ENCODE measurements around the gene POLL.

DNA sequence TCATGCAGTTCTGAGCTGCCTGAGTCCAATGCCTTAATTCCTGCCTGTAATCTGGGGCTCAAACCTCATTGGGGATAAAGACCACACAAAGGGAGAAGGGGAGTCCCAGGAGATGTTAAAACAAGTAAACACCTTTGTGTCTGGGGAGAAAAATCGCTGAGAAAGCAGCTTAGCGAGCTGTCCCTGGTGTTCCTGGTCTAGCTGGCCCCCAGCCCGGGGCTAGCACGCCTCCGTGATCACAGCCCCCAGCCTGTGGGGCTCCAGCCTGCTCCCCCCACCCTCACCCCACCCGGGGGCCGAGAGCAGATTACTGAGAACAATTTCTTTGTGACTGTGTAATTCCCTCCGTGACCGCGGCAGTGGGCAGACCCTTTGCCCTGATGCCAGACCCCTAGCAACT is 24.8 kb upstream of the POLL start:
- no peak for TF ChIP-seq CTCF (conservative IDR thresholded peaks at IDR 0.05)
- no peak for TF ChIP-seq EZH2 (IDR thresholded peaks at IDR 0.05; ENCODE audit: low read depth)

Data from PC-9 (cell line).